ENCODE data around the gene VSX2.

- TF ChIP-seq POLR2A (IDR thresholded peaks at IDR 0.05) (no peak), CTCF (IDR thresholded peaks at IDR 0.05) (no peak), POLR2AphosphoS5 (IDR thresholded peaks at IDR 0.05) (no peak)
These were observed 54.4 kb downstream of the VSX2 start for GRCh38 chr14:74293606-74294005.
